Activated effector memory CD4-positive, alpha-beta T cell treated with anti-CD3 and anti-CD28 coated beads, Interleukin-2, amount 50 U/mL, for 16 hours (primary cell): ENCODE results near the gene EHF.

Source experiments
- DNase-seq: peaks from one replicate; pipeline ENCODE4 v3.0.0-alpha.2; 2020

The EHF gene

GRCh38 chr11:34603129-34604001 lies 17.5 kb upstream of the EHF start:
- no peak for DNase-seq

- no peak for DNase-seq
Observed at GRCh38 chr11:34604145-34604544, 16.7 kb upstream of the EHF start.

- DNase-seq, result no peak
Observed at GRCh38 chr11:34604911-34605310, 16.0 kb upstream of the EHF start.

GRCh38 chr11:34605481-34606325 lies 15.2 kb upstream of the EHF start:
- no peak for DNase-seq

- no peak for DNase-seq
Observed at GRCh38 chr11:34606326-34607120, 14.4 kb upstream of the EHF start.

- no peak for DNase-seq
Observed at GRCh38 chr11:34609187-34609751, 11.6 kb upstream of the EHF start.

GRCh38 chr11:34609850-34610249 lies 11.0 kb upstream of the EHF start:
- no peak for DNase-seq

GRCh38 chr11:34610324-34611041 lies 10.4 kb upstream of the EHF start:
- no peak for DNase-seq

- DNase-seq, result no peak
Observed at GRCh38 chr11:34613015-34613414, 7.9 kb upstream of the EHF start.

GRCh38 chr11:34613552-34614056 lies 7.3 kb upstream of the EHF start:
- no peak for DNase-seq

- DNase-seq, result no peak
Observed at GRCh38 chr11:34614344-34615104, 6.4 kb upstream of the EHF start.

GRCh38 chr11:34616086-34616485 lies 4.8 kb upstream of the EHF start:
- DNase-seq, result no peak

GRCh38 chr11:34616830-34617504 lies 3.9 kb upstream of the EHF start:
- no peak for DNase-seq

GRCh38 chr11:34618406-34618805 lies 2.5 kb upstream of the EHF start:
- no peak for DNase-seq

- DNase-seq, result no peak
Observed at GRCh38 chr11:34619062-34619516, 1.8 kb upstream of the EHF start.

- no peak for DNase-seq
Observed at GRCh38 chr11:34620202-34620601, 691 bp upstream of the EHF start.

- no peak for DNase-seq
Observed at GRCh38 chr11:34621876-34622275, 983 bp downstream of the EHF start.

GRCh38 chr11:34623463-34623862 lies 2.6 kb downstream of the EHF start:
- no peak for DNase-seq

GRCh38 chr11:34624069-34624468 lies 3.2 kb downstream of the EHF start:
- DNase-seq, result peak; percentile 68

- no peak for DNase-seq
Observed at GRCh38 chr11:34625576-34625975, 4.7 kb downstream of the EHF start.
